Cortex of kidney (tissue), 1 donor: Measurements from ENCODE around the gene OSBPL5.

Experiments used
- DNase-seq: peaks from one replicate; lab custom pipeline; 2025; lab: John Stamatoyannopoulos, UW

The OSBPL5 gene, protein sequence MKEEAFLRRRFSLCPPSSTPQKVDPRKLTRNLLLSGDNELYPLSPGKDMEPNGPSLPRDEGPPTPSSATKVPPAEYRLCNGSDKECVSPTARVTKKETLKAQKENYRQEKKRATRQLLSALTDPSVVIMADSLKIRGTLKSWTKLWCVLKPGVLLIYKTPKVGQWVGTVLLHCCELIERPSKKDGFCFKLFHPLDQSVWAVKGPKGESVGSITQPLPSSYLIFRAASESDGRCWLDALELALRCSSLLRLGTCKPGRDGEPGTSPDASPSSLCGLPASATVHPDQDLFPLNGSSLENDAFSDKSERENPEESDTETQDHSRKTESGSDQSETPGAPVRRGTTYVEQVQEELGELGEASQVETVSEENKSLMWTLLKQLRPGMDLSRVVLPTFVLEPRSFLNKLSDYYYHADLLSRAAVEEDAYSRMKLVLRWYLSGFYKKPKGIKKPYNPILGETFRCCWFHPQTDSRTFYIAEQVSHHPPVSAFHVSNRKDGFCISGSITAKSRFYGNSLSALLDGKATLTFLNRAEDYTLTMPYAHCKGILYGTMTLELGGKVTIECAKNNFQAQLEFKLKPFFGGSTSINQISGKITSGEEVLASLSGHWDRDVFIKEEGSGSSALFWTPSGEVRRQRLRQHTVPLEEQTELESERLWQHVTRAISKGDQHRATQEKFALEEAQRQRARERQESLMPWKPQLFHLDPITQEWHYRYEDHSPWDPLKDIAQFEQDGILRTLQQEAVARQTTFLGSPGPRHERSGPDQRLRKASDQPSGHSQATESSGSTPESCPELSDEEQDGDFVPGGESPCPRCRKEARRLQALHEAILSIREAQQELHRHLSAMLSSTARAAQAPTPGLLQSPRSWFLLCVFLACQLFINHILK

GRCh38 chr11:3165152-3165705 lies at the start of gene OSBPL5:
TSS of gene OSBPL5 (minus strand) at chr11:3165310. CDS start at chr11:3129148, 36,162 bp downstream.
- DNase-seq = no peak

DNA sequence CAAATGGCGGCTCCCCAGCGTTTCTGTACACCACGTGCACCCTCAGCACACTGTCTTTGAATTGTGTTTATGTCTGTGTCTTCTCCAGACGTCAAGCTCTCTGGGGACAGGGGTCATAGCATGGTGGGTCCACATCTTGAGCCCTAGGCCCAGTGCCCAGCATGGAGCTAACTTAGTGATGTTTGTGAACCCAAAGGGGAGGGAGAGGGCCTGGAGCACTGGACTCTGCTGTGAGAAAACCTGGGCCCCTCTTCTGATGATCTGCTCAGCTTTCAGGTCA lies 49.2 kb upstream of the OSBPL5 start:
- DNase-seq = no peak

DNA sequence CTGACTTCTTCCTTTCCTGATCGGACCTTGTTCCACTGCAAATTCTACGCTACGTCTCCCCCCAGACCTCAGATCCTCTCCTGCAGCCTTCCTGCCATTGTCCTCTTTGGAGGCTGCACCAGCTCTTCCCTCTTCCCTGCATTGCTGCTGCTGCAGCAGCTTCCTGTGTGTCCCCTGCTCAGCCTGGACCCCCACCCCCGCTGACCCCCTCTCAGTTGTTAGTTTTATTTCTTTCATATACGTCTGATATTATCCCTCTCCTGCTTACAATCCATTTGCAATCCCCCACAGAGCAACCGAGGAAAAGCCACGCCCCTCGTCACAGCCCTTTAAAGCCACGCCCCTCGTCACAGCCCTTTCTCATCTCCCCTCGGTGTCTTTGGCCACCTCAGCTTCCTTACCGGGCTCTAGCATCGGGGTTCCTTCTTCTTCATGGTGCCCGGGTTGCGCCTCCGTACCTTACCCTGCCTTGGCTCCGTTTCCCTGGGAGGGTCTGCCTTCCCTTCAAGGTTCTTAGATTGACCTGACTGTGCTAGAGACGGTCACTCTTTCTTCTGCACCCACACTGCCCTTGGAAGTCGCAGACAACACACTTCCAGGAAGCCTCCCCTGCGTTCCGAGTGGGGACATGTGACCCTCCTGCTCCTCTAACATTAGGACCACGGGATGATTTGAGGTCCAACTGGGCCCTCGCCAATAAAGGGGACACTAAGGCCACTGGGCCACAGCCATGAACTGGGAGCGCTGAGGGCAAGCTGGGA lies 48.7 kb upstream of the OSBPL5 start:
- DNase-seq = no peak

GRCh38 chr11:3208272-3208671 lies 43.2 kb upstream of the OSBPL5 start:
- no peak for DNase-seq

GRCh38 chr11:3207526-3208189 lies 42.5 kb upstream of the OSBPL5 start:
- no peak for DNase-seq

DNA sequence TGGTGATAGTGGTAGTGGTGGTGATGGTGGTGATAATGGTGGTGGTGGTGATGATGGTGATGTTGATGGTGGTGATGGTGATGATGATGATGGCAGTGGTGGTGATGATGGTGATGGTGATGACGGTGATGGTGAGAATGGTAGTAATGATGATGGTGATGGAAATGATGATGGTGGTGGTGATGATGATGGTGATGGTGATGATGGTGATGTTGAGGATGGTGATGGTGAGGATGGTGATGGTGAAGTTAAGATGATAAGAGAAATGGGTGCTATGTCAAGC lies 41.8 kb upstream of the OSBPL5 start:
- no peak for DNase-seq

GRCh38 chr11:3206156-3206921 lies 41.2 kb upstream of the OSBPL5 start:
- DNase-seq = no peak

DNA sequence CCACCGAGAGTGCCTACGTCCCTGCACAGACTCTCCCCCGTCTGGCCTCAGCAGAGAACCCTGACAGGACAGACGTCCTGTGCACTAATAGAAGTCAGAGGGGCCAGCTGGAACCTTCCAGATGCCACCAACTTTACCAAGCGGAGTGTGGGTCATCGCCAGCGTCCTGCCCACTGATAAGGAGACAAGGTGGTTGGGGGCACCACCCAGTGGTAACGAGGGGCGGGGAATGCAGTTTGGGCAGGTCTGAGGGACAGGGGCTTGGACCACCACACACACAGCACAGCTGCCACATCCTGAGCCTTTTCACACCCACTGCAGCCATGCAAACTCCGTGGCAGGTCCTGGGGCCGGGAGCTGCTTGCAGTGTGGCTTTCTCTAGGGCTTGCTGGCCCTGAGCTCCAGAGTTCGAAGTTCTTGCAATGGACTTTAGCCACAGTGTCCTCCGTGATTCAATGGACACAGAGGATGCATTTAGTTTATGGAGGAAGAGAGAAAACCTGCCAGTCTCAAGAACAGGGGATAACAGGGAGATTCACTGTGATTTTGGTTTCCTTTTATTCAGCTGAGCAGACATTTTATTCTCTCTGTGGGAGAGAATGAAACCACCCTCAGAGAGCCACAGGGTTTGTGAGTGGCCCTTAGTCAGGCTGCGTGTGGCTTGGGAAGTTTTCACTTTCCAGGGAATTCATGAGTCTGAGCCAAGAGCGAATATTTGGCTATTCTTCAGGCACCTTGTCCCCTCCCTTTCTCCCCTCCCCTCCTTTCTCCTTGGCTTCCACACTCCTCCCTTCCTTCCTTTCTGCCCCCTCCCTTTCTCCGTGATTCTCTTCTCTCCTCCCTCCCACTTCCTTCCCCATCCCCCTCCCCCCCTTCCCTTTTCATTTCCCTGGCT lies 40.4 kb upstream of the OSBPL5 start:
- no peak for DNase-seq

DNA sequence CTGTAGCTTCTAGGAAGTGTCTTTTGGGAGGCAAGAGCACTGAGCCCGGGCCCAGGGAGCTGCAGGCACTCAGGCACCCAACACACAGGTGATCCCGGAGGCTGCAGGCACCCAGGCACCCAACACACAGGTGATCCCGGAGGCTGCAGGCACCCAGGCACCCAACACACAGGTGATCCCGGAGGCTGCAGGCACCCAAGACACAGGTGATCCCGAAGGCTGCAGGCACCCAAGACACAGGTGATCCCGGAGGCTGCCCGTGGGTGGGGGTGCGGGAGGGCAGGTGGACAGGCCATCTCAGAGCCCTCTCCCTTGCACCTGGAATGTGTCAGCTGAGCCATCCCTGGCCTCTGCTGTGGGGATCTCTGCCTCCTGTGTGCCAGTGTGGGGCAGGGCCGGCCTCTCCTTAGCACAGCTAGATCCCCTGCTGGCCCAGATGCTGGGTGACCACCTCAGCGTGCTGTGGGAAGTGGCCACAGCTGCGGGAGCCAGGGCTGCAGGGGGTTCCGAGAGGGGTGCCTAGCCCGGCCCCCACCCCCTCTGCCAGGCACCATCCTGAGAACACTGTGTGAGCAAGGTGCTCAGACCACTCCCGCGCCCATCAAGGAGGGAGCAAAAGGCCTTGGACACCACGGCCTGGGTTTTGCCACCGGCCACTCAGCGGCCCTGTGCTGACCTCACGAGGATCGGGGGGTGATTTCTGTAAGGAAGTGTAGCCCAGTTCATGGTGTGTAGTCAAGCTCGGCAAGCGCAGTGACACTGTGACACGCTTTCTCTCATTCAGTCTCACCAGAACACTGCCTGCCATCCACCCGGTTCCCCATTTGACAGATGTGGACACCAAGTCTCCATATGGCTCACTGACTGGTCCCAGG lies 39.3 kb upstream of the OSBPL5 start:
- DNase-seq = no peak

GRCh38 chr11:3203221-3204043 lies 38.3 kb upstream of the OSBPL5 start:
- no peak for DNase-seq

DNA sequence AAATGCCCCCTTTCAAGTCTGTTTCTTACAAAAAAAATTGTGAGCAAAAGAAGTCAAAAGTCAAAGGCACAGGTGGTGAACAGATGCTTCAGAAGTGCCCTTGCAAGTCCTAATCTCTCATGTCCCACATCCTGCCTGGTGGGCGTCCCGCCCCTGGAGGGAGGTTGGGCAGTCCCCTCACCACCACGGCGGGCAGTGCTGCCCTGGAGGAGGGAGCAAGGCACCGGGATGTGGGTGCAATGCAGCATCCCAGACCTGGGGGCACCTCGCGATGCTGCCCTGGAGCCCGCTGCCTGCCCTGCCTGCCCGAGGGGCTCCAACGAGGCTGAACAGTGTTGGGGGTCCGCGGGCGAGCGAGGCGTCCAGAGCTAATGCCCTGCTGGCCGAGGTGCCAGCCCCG lies 37.6 kb upstream of the OSBPL5 start:
- DNase-seq = no peak

- no peak for DNase-seq
Measured at GRCh38 chr11:3202305-3202704, 37.2 kb upstream of the OSBPL5 start.

GRCh38 chr11:3201677-3202181 lies 36.6 kb upstream of the OSBPL5 start:
- no peak for DNase-seq

GRCh38 chr11:3201112-3201581 lies 36.0 kb upstream of the OSBPL5 start:
- DNase-seq = no peak

DNA sequence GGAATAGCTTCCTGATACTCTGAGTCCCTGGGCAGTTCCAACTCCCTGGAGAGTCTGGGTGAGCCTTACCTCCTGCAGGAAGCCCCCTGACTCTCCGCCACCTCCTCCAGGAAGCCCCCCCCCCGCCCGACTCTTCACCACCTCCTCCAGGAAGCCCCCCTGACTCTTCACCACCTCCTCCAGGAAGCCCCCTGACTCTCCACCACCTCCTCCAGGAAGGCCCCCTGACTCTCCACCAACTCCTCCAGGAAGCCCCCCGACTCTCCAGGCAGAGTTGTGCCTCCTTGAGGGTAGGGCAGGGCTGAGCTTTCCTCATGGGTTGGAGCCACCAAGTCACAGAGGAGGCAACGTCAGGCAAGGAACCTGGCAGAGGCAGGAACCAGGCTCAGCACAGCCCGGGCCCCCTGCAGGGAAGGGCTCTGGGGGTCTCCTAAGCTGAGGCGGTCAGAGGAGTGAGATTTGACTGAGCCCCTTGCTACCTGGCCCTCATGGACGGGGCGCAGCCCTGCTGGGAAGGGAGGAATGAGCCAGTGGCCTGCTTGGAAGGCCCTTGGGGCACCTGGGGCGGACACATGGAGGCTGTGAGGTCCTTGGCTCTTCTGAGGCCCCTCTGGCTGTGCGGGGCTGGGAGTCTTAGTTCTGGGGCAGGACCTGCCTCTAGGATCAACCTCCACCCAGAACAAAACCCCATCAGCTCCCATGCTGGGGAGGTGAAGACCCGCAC lies 35.4 kb upstream of the OSBPL5 start:
- no peak for DNase-seq

- DNase-seq = no peak
Measured at GRCh38 chr11:3199537-3200295, 34.6 kb upstream of the OSBPL5 start.
